HFF-Myc (cell line): ENCODE measurements around the gene VSNL1.

Experiments used
- DNase-seq: peaks from one replicate; pipeline ENCODE4 v3.0.0-alpha.2; 2011; ENCODE audit warnings: low read depth; ENCODE audit errors: extremely low read depth
- H3K4me3 ChIP-seq: replicated peaks from 2 replicates; pipeline ENCODE4 v1.5.1; 2011; ENCODE audit warnings: low read depth, mild to moderate bottlenecking, control low read depth, low read length
- CTCF ChIP-seq: IDR thresholded peaks from 2 replicates; pipeline ENCODE4 v1.5.1; 2012; ENCODE audit warnings: mild to moderate bottlenecking, low read depth, low read length, control low read depth; ENCODE audit errors: missing control alignments

The VSNL1 gene

GRCh38 chr2:17646081-17646554, 105.6 kb downstream of the VSNL1 start:
- peak; percentile 81 for DNase-seq
- H3K4me3 ChIP-seq, result no peak overlapping the region

GRCh38 chr2:17646838-17647701, 106.6 kb downstream of the VSNL1 start:
- no peak overlapping the region for H3K4me3 ChIP-seq
- TF ChIP-seq CTCF, result no peak
- DNase-seq, result no peak

More at GRCh38 chr2:17646081-17646554, 105.6 kb downstream of the VSNL1 start:
- peak; percentile 72 for TF ChIP-seq CTCF

DNA sequence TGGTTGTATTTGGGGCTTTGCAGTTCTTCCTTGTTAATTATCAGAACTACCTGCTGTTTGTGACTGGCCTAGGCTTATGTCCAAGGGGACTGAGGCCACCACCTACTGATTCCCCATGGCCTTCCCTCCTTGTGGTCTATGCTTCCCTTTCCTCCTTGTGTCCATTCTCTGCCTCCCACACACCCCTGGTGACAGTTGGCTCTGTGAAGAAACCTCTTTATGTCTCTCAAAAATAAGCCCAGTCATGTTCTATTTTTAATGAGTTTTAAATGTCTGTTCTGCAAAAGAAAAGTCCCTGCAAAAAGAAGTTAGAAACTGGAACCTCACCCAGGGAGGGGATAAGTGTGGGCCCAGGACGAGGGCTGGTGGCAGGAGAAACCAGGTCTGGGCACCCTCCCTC, 108.1 kb downstream of the VSNL1 start:
- no peak for TF ChIP-seq CTCF
- H3K4me3 ChIP-seq, result no peak overlapping the region
- no peak for DNase-seq

DNA sequence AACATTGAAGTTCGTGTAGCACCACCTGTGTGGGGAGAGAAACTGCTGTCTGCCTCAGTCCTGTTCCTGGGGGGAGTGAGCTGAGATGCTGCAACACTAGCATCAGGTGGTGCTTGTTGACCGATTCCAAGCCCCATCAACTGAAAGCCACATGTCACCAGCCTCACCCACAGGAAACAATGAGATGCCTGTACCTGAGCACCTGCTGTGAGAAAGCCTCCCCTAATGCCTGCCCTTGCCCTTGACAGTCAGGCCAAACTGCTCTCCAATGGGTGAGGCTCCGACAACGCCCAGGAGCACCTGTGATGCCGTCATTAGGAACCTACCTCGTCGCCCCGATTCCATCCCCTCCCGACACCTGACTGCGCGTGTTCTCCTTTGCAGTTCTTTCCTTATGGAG, 108.5 kb downstream of the VSNL1 start:
- TF ChIP-seq CTCF, result no peak
- no peak overlapping the region for H3K4me3 ChIP-seq
- no peak for DNase-seq

DNA sequence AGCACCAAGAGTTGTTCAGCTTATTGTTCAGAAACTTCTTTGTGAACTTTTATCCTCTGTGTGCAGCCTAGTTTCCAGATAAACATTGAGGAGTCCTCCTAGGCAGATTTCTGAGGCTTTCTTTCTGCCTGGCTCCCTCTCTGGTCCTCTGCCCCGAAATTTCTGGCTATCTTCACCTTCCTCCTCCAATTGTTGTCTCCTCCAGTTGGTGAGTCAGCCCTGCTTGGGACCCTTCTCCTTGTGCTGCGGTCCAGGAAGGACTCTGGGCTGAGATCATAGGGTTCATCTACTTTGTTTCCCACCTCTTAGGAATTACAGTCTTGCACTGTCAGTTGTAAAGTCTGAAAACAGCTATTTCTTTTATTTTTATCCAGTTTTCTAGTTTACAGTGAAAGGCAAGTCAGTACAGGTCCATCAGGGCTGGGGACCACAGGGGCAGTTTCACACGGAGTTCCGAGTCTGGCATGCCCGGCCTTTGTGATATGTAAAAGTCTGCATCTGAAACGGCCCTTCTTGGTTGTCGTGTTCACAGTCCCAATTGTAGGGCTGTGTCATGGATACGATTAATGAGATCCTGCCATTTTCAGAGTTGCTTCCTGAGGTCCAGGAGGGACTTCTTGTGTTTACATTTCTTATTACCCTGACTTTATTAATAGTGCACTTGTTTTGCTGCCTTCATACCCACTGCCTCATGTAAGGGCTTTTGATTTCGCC, 112.3 kb downstream of the VSNL1 start:
- TF ChIP-seq CTCF, result no peak
- DNase-seq, result no peak
- no peak overlapping the region for H3K4me3 ChIP-seq

DNA sequence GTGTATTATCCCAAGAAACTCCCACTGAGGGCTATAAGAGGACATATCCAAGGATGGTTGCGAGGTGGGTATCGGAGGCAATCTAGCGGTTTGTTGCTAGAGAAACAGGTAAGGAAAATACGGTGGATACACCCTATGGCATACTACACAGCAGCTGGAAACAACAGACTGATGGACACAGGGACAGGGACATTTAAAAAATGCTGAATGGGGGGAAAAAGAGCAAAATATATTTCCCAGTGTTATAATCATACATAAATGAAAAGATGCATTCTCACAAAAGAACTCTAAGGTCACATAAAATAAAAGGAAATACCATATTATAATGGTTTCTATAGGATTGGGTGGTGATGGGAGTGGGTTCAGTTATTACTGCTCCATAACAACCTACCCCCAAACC, 117.3 kb downstream of the VSNL1 start:
- H3K4me3 ChIP-seq, result no peak overlapping the region
- DNase-seq, result no peak
- no peak for TF ChIP-seq CTCF
